Measurements from ENCODE around the gene SLC2A13. TPM values are rescaled to one million over a fixed set of nuclear protein-coding genes. Genes with fewer than 3 reads are reported as not detected.

Gene SLC2A13
- total and polyA plus RNA-seq, 10 of the 15 experiments (the other 5 are each of a cell fraction or from before 2014, with no cell fraction given): 0.05 to 3.7 (median 0.25) TPM

DNA sequence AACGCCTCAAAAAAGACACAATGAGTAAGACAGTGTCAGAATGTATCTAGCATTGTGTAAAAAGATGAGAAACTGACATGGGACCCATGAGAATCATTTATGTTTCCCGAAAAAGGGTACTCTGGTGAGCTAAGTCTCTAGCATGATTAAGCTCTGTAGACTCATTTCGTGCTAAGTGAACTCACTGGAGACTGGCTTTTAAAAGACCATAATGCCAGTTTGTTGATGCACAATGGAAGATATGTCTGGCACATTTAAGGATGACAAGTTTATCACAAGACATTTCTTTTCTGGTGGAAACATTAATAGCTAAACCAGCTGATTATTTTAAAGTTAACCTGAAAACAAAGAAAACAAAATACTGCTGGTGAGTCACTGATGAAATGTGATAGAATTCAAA, 233.5 kb downstream of the SLC2A13 start:
- intact Hi-C loops (cut with micrococcal nuclease; ENCODE audit: unreplicated experiment) (no loop called here), in situ Hi-C loops (cut with MboI) (no loop called here)
- no TSS peak for BruUV-seq (replicated peaks)
- DNase-seq (ENCODE audit: low read depth, low spot score): no peak
- POLR2A ChIA-PET: no interaction called here
- no peaks in the 10 kb centered on the region for H4K20me1 ChIP-seq (ENCODE audit: control insufficient read depth, insufficient read depth)
- SMC1A ChIA-PET (ENCODE audit: uncharacterized antibody, unreplicated experiment): interaction anchor here (0.6 to 1.0 kb wide), 2 partner anchors 12 to 283 kb away, joined by 3 to 4 read pairs; no protein-coding TSS in a partner anchor
- H3K9ac ChIP-seq (ENCODE audit: control insufficient read depth, insufficient read depth, low read length): no peak overlapping the region
- no peak overlapping the region for H2AFZ ChIP-seq (ENCODE audit: control insufficient read depth, low read depth, low read length)
- CTCF ChIA-PET: interaction anchor here (0.8 to 1.5 kb wide), 2 partner anchors 118 to 234 kb away, joined by 3 read pairs; no protein-coding TSS in a partner anchor
- WGBS (ENCODE audit: insufficient coverage, insufficient replicate concordance, low lambda C conversion rate, missing lambda C conversion rate): 8% methylated on average over 3 of the region's 3 CpGs
- H3K4me1 ChIP-seq (ENCODE audit: control insufficient read depth, insufficient read depth, low read length): no peaks in the 10 kb centered on the region
- RAD21 ChIA-PET (ENCODE audit: unreplicated experiment): no interaction called here
- no peaks in the 10 kb centered on the region for H3K9me3 ChIP-seq (replicated peaks; ENCODE audit: control insufficient read depth, insufficient read depth, low read length)
- H3K27me3 ChIP-seq (replicated peaks in 1 of 2; ENCODE audit: control insufficient read depth in 2 of 2, insufficient read depth in 2 of 2, low read length in 1 of 2): no peaks in the 10 kb centered on the region
- no peak overlapping the region for H3K4me2 ChIP-seq (ENCODE audit: control insufficient read depth, insufficient read depth)
- no peak for ATAC-seq
- no peaks in the 10 kb centered on the region for H3K36me3 ChIP-seq (ENCODE audit: control insufficient read depth in 2 of 2, insufficient read depth in 2 of 2, low read length in 1 of 2)
- no peak for FAIRE-seq
- H3K79me2 ChIP-seq (ENCODE audit: control insufficient read depth, insufficient read depth, low read length): no peaks in the 10 kb centered on the region
- H3K4me3 ChIP-seq: no peak overlapping the region
- TF ChIP-seq CTCF (IDR thresholded peaks at IDR 0.05 in 2 of 3, conservative IDR thresholded peaks at IDR 0.05 in 1 of 3; ENCODE audit: control insufficient read depth in 2 of 3, extremely low read depth in 1 of 3, insufficient read depth in 1 of 3, low read depth in 3 of 3, low read length in 3 of 3): no peak
- no peak for TF ChIP-seq ESRRA (IDR thresholded peaks at IDR 0.05; ENCODE audit: low read length)
- TF ChIP-seq SIN3A (IDR thresholded peaks at IDR 0.05; ENCODE audit: low read depth, low read length): no peak
- no peak for TF ChIP-seq HDAC2 (IDR thresholded peaks at IDR 0.05)
- no peak for TF ChIP-seq TARDBP (IDR thresholded peaks at IDR 0.05; ENCODE audit: borderline replicate concordance)
- TF ChIP-seq EZH2 (IDR thresholded peaks at IDR 0.05; ENCODE audit: borderline replicate concordance, control insufficient read depth, low read depth, low read length): no peak
- TF ChIP-seq CBFB (IDR thresholded peaks at IDR 0.05; ENCODE audit: low read depth): no peak
- TF ChIP-seq RAD51 (IDR thresholded peaks at IDR 0.05): no peak
- no peak for TF ChIP-seq RCOR1 (conservative IDR thresholded peaks at IDR 0.05; ENCODE audit: low read depth, low read length)
- TF ChIP-seq EED (IDR thresholded peaks at IDR 0.05; ENCODE audit: low read depth): no peak
- no peak for TF ChIP-seq STAT1 (conservative IDR thresholded peaks at IDR 0.05)
- TF ChIP-seq BCL11A (IDR thresholded peaks at IDR 0.05; ENCODE audit: low read depth, low read length): no peak
- TF ChIP-seq NFIC (IDR thresholded peaks at IDR 0.05; ENCODE audit: low read depth, low read length): no peak
- no peak overlapping the region for H3K27ac ChIP-seq (ENCODE audit: control insufficient read depth, insufficient read depth)

All from GM12878 (cell line).